ENCODE results near the gene ARHGAP26.
"Not testable (repeated sequence)": the region's sequence is repeated elsewhere in the genome, so short reads cannot be mapped to it uniquely, and the experiment has no call there.

Gene ARHGAP26

GRCh38 chr5:142984525-142984924, 214.3 kb downstream of the ARHGAP26 start:
- TF ChIP-seq, protein P1, sequence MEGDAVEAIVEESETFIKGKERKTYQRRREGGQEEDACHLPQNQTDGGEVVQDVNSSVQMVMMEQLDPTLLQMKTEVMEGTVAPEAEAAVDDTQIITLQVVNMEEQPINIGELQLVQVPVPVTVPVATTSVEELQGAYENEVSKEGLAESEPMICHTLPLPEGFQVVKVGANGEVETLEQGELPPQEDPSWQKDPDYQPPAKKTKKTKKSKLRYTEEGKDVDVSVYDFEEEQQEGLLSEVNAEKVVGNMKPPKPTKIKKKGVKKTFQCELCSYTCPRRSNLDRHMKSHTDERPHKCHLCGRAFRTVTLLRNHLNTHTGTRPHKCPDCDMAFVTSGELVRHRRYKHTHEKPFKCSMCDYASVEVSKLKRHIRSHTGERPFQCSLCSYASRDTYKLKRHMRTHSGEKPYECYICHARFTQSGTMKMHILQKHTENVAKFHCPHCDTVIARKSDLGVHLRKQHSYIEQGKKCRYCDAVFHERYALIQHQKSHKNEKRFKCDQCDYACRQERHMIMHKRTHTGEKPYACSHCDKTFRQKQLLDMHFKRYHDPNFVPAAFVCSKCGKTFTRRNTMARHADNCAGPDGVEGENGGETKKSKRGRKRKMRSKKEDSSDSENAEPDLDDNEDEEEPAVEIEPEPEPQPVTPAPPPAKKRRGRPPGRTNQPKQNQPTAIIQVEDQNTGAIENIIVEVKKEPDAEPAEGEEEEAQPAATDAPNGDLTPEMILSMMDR (IDR thresholded peaks at IDR 0.05; ENCODE audit: low read depth, low read length, missing control alignments), result no peak
- H3K4me3 ChIP-seq (replicated peaks; ENCODE audit: low read depth, low read length), result no peak overlapping the region
- DNase-seq (ENCODE audit: extremely low read depth, low read depth), result no peak

GRCh38 chr5:142989270-142989669, 219.1 kb downstream of the ARHGAP26 start:
- H3K4me3 ChIP-seq (replicated peaks; ENCODE audit: low read depth, low read length); DNase-seq (ENCODE audit: extremely low read depth, low read depth): not testable (repeated sequence)

- H3K4me3 ChIP-seq (replicated peaks; ENCODE audit: low read depth, low read length); DNase-seq (ENCODE audit: extremely low read depth, low read depth): not testable (repeated sequence)
Observed at GRCh38 chr5:142990073-142990472, 219.9 kb downstream of the ARHGAP26 start.

DNA sequence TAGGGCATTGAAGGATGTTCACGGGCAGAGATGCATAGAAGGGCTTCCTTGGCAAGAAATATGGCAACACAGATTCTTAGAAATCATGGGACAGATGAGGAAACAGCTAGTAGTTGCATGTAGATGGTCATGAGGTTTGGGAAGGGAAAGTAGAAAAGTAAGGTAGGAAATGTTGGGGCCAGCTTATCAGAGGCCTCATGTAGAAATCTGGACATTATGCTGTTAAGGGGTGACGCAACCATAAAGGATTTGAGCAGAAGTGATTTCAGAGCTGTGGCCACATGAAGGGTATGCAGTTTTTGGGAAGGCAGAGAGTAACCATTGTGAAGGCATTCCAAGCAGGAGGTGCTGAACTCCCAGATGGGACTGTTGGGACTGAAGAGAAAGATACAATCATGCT, 224.0 kb downstream of the ARHGAP26 start:
- TF ChIP-seq, protein P1 (IDR thresholded peaks at IDR 0.05; ENCODE audit: low read depth, low read length, missing control alignments), result no peak
- H3K4me3 ChIP-seq (replicated peaks; ENCODE audit: low read depth, low read length), result no peak overlapping the region
- DNase-seq (ENCODE audit: extremely low read depth, low read depth), result no peak

DNA sequence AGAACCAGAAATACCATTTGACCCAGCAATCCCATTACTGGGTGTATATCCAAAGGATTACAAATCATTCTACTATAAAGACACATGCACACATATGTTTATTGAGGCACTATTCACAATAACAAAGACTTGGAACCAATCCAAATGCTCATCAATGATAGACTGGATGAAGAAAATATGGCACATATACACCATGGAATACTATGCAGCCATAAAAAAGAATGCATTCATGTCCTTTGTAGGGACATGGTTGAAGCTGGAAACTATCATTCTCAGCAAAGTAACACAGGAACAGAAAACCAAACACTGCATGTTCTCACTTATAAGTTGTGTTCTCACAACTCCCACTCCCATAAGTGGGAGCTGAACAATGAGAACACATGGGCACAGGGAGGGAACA, 225.4 kb downstream of the ARHGAP26 start:
- DNase-seq (ENCODE audit: extremely low read depth, low read depth), result not testable (repeated sequence)

GRCh38 chr5:142997591-142997990, 227.4 kb downstream of the ARHGAP26 start:
- TF ChIP-seq, protein P1 (IDR thresholded peaks at IDR 0.05; ENCODE audit: low read depth, low read length, missing control alignments), result no peak
- DNase-seq (ENCODE audit: extremely low read depth, low read depth), result no peak
- H3K4me3 ChIP-seq (replicated peaks; ENCODE audit: low read depth, low read length), result no peak overlapping the region

More for the DNA sequence above, 225.4 kb downstream of the ARHGAP26 start:
- not testable (repeated sequence) for H3K4me3 ChIP-seq (replicated peaks; ENCODE audit: low read depth, low read length)

- no peak overlapping the region for H3K4me3 ChIP-seq (replicated peaks; ENCODE audit: low read depth, low read length)
- no peak for DNase-seq (ENCODE audit: extremely low read depth, low read depth)
Observed at GRCh38 chr5:142998316-142999020, 228.3 kb downstream of the ARHGAP26 start.

GRCh38 chr5:143000551-143000950, 230.4 kb downstream of the ARHGAP26 start:
- not testable (repeated sequence) for DNase-seq (ENCODE audit: extremely low read depth, low read depth); H3K4me3 ChIP-seq (replicated peaks; ENCODE audit: low read depth, low read length)

More at GRCh38 chr5:142998316-142999020, 228.3 kb downstream of the ARHGAP26 start:
- TF ChIP-seq, protein P1 (IDR thresholded peaks at IDR 0.05; ENCODE audit: low read depth, low read length, missing control alignments), result no peak

DNA sequence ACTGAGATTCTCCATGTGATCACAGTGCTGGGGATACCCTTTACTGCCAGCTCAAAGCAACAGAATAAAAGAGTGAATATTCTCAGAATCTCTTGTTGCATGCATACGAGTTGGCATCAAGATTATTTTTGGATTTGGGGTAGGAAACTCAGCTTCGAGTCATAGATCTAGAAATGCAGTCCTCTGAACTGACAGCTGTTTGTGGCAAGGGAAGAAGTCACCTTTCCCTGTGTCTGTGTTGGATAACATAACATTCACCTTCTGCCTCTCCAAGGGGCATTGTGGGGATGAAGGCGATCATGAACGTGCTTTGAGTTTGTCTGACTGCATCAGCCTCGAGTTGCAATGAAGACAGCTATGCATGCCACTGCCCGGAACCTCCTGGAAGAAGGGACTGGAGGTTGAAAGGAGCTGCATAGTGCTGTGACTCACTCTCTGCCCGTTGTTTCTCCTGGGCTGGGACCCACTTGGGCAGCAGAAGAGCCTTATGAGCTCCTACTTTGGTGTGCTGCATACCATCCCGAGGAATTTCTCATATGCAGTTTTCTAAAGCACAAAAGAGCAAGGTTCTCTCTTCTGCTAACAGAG, 231.7 kb downstream of the ARHGAP26 start:
- TF ChIP-seq, protein P1 (IDR thresholded peaks at IDR 0.05; ENCODE audit: low read depth, low read length, missing control alignments), result no peak
- DNase-seq (ENCODE audit: extremely low read depth, low read depth), result no peak
- no peak overlapping the region for H3K4me3 ChIP-seq (replicated peaks; ENCODE audit: low read depth, low read length)

Data from HFF-Myc (cell line).